ENCODE measurements around the gene SLC30A10.
"Not testable (repeated sequence)": the region's sequence is repeated elsewhere in the genome, so short reads cannot be mapped to it uniquely, and the experiment has no call there.

SLC30A10 gene

DNA sequence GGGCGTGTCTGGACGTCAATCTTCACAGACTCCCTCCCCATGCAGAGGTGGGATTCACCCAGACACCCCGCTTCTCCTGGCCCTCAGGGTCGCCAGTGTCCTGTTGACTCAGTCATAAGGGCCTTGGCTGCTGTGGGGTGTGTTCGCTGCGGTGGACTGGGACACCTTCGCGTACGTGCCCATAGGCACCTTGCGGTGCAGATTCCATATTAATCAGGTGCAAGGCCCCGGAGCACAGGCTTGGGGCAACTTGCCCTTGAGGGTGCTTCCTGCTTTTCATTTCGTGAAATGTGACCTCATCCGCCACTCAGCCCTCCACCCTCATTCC is 398 bp upstream of the SLC30A10 start:
- no peak for DNase-seq (ENCODE audit: low read depth in 2 of 2, low spot score in 1 of 2)

GRCh38 chr1:219927298-219927955 is 930 bp downstream of the SLC30A10 start:
- DNase-seq (ENCODE audit: low read depth in 2 of 2, low spot score in 1 of 2), result no peak

- no peak for DNase-seq (ENCODE audit: low read depth in 2 of 2, low spot score in 1 of 2)
Observed at GRCh38 chr1:219926363-219926998, 1.9 kb downstream of the SLC30A10 start.

- no peak for DNase-seq (ENCODE audit: low read depth in 2 of 2, low spot score in 1 of 2)
Observed at GRCh38 chr1:219924342-219924741, 4.0 kb downstream of the SLC30A10 start.

DNA sequence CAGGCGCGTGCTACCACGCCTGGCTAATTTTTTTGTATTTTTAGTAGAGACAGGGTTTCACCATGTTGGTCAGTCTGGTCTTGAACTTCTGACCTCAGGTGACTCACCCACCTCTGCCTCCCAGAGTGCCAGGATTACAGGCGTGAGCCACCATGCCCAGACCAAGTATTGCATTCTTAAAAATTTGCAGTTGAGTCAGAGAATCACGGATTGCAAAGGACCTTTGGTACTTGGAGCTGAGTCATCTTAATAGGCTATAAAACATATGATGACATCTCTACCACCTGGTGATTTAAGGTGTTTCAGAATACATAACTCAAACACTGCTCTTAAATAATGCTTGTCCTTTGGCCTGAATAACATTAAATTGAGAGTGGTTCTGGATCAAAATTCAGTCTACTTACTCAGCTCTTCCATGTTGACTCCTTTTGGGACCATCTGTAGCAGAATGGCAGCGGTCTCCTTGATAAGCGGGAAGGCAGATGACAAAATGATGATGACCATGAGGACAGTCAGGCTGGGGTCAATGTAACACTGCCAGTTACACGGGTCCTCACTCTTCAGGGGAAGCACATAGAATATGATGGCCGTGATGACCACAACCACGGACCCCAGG is 10.4 kb downstream of the SLC30A10 start:
- no peak for DNase-seq (ENCODE audit: low read depth in 2 of 2, low spot score in 1 of 2)

GRCh38 chr1:219917281-219917680 is 11.1 kb downstream of the SLC30A10 start:
- DNase-seq (ENCODE audit: low read depth in 2 of 2, low spot score in 1 of 2), result no peak

DNA sequence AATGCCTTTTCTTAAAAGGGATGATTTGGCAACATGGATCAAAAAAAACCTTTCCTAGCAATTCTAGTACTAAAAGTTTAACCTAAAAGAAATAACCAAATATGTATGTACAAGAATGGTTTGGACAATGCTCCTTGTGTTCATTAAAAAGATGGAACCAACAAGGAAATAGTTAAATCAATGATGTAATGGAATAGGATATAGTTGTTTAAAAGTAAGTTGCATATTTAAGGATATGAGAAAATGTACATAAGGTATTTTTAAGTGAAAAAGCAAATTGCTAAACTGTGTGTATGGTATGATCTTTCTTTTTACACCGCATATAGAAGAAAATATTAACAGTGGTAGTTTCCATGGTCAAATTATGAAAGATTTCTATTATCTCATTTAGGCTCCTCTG is 12.1 kb downstream of the SLC30A10 start:
- DNase-seq (ENCODE audit: low read depth in 2 of 2, low spot score in 1 of 2), result no peak

- DNase-seq (ENCODE audit: low read depth in 2 of 2, low spot score in 1 of 2), result no peak
Observed at GRCh38 chr1:219913005-219913770, 15.2 kb downstream of the SLC30A10 start.

- no peak for DNase-seq (ENCODE audit: low read depth in 2 of 2, low spot score in 1 of 2)
Observed at GRCh38 chr1:219910716-219911115, 17.6 kb downstream of the SLC30A10 start.

DNA sequence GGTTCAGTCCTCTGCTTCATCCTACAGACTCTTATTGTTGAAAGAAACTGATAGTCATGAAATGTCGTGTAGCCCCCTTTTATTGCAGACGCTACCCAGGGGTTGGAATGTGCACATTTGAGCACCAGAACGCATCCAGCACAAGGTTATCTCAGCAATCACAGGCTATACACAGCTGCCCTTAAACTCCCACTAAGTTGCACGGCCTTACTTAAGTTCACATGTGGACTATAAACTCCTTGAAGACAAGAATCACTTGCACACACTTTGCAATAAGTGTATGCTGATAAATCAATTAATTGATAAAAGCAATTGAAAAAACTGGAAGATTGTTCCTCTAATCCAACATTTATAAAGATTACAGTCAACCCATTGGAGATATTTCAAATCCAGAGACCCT is 18.9 kb downstream of the SLC30A10 start:
- no peak for DNase-seq (ENCODE audit: low read depth in 2 of 2, low spot score in 1 of 2)

DNA sequence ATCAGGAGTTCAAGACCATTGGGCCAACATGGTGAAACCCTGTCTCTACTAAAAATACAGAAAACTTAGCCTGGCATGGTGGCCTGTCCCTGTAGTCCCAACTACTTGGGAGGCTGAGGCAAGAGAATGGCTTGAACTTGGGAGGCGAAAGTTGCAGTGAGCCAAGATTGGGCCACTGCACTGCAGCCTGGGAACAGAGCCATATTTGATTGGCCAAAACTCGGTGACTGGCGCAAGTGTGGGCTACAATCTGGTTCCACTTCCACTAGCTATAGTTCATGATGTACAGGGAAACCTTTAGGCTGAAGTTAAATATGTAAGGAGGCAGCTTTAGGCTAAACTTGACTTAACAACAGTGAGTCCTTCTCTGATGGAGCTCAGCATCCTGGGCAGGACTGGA is 20.2 kb downstream of the SLC30A10 start:
- DNase-seq (ENCODE audit: low read depth in 2 of 2, low spot score in 1 of 2), result no peak

DNA sequence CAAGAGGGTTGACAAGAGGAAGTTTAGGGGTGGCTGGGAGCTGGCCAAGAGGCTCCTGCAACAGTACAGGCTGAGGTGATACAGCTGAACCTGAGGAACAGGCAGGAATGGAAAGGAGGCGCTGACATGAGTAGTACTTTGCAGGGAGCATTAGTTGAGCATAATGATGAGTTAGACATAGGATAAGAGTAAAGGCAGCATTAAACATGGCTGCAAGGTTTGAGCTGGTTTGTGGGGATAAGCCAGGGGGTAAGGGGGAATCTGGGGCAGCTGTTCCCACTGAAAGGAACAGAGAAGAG is 20.6 kb downstream of the SLC30A10 start:
- DNase-seq (ENCODE audit: low read depth in 2 of 2, low spot score in 1 of 2), result no peak

- DNase-seq (ENCODE audit: low read depth in 2 of 2, low spot score in 1 of 2), result no peak
Observed at GRCh38 chr1:219906924-219907771, 21.2 kb downstream of the SLC30A10 start.

DNA sequence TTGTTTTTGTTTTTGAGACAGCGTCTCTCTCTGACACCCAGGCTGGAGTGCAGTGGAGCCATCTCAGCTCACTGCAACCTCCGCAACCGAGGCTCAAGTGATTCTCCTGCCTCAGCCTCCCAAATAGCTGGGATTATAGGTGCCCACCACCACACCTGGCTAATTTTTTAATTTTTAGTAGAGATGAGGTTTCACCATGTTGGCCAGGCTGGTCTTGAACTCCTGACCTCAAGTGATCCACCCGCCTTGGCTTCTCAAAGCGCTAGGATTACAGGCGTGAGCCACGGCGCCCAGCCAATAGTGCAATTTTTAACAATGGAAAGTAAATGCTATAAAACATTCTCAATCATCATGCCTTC is 21.8 kb downstream of the SLC30A10 start:
- not testable (repeated sequence) for DNase-seq (ENCODE audit: low read depth in 2 of 2, low spot score in 1 of 2)

- DNase-seq (ENCODE audit: low read depth in 2 of 2, low spot score in 1 of 2), result no peak
Observed at GRCh38 chr1:219905524-219905923, 22.8 kb downstream of the SLC30A10 start.

DNA sequence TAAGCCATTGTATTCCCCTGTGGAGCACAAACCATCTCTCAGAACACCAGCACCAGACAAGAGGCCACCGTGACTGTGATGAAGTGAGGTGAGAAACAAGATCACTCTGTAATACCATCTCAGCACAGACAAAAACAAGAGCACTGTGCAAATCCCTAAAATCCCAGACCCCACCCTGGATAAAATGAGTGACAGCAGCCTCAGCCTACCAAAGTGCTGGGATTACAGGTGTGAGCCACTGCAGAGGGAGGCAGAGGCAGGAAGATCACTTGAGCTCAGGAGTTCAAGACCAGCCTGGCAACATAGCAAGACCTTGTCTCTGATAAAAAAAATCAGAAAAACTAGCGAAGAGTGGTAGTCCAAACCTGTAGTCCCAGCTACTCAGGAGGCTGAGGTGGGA is 23.4 kb downstream of the SLC30A10 start:
- no peak for DNase-seq (ENCODE audit: low read depth in 2 of 2, low spot score in 1 of 2)

DNA sequence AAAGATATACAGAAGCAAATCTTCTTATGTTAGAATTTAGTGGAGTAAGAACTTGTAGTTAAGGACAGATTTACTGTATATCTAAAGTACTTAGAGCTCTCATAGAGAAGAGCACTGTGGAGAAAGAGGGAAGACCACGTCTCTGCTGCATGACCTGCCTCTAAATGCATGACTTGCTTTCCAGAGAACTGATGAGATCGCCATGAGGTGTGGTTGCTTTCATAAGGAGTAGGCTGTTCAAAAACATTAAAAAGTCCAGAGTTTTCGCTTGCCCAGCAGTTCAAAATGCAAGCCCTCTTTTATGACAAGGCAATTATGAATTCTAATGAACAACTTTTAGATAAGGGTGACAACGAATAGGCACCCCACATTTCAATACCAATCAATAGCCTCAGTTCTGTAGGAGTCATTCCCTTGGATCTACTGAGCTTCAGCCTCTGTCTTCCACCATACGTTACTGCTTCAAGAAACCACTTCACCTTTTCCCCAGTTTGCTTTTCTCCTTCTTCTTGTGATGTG is 24.9 kb downstream of the SLC30A10 start:
- DNase-seq (ENCODE audit: low read depth in 2 of 2, low spot score in 1 of 2), result no peak

DNA sequence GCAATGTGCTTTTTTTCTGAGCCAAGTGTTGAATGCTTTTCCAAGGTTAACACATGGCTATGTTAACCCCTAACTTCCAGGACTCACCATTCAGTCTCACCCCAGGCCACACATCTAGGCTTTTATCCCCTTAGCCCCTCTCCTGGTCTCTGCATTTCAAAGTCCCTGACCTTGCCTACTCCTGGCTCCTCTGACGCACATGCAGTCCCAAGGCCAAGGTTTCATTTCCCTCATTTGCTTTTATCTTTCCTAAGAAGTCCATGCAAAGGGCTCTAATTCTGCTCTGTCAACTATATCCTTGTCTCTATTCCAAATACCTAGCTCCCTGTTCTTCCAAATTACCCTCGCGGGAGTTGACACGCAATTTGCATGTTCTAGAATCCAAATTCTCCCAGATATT is 25.4 kb downstream of the SLC30A10 start:
- DNase-seq (ENCODE audit: low read depth in 2 of 2, low spot score in 1 of 2), result no peak

GRCh38 chr1:219900882-219901281 is 27.5 kb downstream of the SLC30A10 start:
- no peak for DNase-seq (ENCODE audit: low read depth in 2 of 2, low spot score in 1 of 2)

DNA sequence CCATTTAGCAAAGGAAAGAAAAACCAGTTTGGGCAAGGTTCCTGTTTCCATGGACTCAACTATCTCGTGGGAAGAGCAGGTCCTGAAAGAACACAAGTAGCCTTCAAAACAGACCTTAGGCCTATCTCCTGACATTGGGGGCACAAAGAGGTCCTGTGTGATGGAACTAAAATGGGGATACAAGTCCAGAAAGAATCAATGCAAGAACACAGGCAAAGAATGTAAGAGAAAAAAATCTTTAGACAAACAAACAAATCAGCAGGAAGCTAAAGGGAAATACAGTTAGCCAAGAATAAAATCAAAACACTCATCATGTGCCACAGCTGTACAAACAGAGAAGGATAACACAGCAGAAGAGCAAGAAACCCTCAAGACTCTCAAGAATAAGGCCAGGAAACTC is 28.2 kb downstream of the SLC30A10 start:
- DNase-seq (ENCODE audit: low read depth in 2 of 2, low spot score in 1 of 2), result no peak

GRCh38 chr1:219898375-219898774 is 30.0 kb downstream of the SLC30A10 start:
- no peak for DNase-seq (ENCODE audit: low read depth in 2 of 2, low spot score in 1 of 2)
